ENCODE results near the gene TMEM242.

DNA sequence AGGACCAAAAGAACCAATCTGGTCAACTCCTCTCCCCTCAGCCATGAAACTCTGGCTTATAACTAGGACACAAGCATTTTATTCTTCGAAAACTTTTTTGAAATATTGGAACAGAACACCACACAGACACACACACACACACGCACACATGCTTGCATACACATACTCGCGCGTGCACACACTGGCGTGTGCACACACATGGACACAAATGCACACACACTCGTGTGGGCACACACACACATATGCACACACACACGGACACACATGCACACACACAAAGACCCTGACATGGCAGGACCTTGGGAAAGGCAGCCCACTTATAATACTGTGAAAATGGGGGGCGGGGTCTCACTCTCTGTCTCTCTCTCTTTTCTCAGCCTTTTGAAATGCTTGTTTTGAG, 63.9 kb downstream of the TMEM242 start:
- TF ChIP-seq, protein P1, sequence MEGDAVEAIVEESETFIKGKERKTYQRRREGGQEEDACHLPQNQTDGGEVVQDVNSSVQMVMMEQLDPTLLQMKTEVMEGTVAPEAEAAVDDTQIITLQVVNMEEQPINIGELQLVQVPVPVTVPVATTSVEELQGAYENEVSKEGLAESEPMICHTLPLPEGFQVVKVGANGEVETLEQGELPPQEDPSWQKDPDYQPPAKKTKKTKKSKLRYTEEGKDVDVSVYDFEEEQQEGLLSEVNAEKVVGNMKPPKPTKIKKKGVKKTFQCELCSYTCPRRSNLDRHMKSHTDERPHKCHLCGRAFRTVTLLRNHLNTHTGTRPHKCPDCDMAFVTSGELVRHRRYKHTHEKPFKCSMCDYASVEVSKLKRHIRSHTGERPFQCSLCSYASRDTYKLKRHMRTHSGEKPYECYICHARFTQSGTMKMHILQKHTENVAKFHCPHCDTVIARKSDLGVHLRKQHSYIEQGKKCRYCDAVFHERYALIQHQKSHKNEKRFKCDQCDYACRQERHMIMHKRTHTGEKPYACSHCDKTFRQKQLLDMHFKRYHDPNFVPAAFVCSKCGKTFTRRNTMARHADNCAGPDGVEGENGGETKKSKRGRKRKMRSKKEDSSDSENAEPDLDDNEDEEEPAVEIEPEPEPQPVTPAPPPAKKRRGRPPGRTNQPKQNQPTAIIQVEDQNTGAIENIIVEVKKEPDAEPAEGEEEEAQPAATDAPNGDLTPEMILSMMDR (IDR thresholded peaks at IDR 0.05), result no peak
- no peak for TF ChIP-seq POLR2A (IDR thresholded peaks at IDR 0.05)
- no peak for TF ChIP-seq EP300 (IDR thresholded peaks at IDR 0.05)
- TF ChIP-seq POLR2AphosphoS5 (IDR thresholded peaks at IDR 0.05), result no peak
